GM18861 (cell line): ENCODE data around the gene DPP10.

Experiments
- ATAC-seq: cut with Tn5 transposase; IDR thresholded peaks from one replicate; pipeline ENCODE4 v1.9.1; 2021; ENCODE audit not compliant: unreplicated experiment

Gene DPP10

DNA sequence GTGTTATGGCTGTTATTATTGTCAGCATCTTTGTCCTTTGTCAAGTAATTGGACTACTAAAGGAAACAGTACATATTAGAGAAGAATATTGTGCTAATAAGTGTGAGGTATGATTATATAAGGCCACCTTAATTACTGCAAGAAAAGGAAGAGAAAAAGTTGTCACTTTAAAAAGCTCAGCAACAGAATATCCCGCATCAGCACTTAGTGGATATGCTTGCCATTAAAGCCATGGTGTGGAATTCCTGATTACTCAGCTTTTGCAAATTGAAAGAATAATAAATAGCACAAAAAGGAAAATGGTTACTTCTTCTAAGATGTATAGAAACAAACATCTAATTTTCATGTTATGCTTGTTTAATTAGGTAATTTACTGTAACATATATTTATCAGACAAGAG is 347.5 kb downstream of the DPP10 start:
- no peak for ATAC-seq

DNA sequence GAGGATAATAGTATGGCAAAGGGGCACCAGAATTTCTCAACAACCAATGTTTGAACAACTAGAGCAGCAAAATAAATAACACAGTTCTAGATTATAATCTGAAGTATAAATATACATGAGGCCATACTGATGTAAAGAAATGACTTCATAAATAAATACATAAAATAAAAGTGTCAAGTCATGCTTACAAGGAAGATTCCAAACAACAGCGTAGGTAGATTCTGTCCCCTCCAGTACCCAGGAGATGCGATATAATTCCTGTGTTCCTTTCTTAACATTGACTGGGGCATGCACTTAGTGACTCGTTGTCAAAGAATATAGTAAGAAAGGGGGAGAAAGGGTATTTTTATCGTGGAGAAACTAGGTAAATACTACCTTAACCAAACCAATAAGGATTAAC is 355.1 kb downstream of the DPP10 start:
- ATAC-seq = no peak

DNA sequence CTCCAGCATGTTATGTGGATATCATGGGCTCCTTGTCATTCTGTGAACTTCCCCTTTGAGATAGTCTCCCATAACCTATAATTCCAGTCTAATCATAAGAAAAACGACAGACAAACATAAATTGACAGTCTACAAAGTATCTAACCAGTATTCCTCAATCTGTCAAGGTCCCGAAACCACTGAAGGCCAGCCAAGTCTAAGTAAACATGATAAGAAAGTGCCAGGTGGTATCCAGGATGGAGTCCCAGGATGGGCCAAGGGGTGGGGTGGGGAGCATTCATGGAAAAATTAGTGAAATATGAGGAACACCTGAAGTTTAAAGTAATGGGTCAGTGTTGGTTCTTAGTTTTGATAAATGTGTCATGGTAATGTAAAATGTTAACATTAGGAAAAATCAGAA is 355.5 kb downstream of the DPP10 start:
- no peak for ATAC-seq

DNA sequence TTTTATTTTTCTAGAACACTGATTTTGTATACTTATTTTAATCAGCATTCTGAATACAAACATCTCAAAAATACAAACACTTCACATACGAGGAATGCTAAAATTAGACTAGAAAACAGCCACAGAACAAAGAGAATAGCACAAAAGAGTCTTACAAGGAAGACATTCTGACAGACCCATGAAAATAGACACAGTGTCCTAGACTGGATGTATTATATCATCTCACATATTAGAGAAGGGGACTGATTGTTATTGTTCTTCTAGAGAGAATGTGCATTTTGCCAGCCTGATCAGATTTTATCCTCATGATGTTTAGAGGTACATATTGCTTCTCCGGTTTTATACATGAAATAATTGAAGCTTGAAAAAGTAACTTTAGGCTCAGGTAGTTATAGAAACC is 357.9 kb downstream of the DPP10 start:
- ATAC-seq = no peak

DNA sequence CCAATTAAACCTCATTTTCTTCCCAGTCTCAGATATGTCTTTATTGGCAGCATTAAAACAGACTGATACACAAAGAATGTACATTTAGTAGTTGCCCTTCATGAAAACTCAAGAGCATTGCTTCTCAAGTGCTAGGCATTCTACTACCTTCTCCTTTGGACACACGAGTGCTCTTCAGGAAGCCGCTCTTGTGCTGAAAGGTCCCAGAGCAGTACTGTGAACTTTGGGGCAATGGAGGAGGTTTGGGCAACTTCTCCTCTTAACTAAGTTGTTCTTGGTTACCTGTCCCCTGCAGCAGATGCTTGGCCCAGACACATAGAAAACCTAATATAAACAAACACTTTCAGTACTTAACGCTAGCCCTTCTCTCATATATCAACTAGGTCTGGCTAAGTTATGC is 362.8 kb downstream of the DPP10 start:
- no peak for ATAC-seq

- ATAC-seq = no peak
Measured at GRCh38 chr2:114810092-114810491, 367.7 kb downstream of the DPP10 start.

- no peak for ATAC-seq
Measured at GRCh38 chr2:114812261-114812660, 369.8 kb downstream of the DPP10 start.

- ATAC-seq = no peak
Measured at GRCh38 chr2:114814355-114814754, 371.9 kb downstream of the DPP10 start.

- ATAC-seq = no peak
Measured at GRCh38 chr2:114821055-114821454, 378.6 kb downstream of the DPP10 start.

GRCh38 chr2:114843963-114844362 is 401.5 kb downstream of the DPP10 start:
- no peak for ATAC-seq

DNA sequence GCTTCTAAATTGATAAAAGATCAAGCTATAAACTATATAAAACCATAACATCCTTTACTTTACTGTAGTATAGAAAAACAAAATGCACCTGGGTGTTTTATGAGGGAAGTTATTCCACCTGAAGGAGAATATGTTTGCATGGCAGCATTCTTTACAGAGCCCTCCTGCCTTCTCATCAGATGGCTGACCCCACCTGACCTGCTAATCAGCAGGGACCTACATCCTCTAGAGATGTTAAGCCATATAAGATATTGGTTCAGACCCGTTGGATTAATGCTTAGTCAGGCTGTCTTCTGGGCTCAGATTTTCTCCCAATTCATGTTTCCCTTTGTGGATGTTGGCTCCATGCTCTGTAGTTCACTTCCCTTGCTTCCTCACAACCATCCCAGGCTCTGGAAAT is 414.8 kb downstream of the DPP10 start:
- ATAC-seq = no peak

GRCh38 chr2:114859726-114860510 is 417.5 kb downstream of the DPP10 start:
- ATAC-seq = no peak

GRCh38 chr2:114862243-114862642 is 419.8 kb downstream of the DPP10 start:
- no peak for ATAC-seq

DNA sequence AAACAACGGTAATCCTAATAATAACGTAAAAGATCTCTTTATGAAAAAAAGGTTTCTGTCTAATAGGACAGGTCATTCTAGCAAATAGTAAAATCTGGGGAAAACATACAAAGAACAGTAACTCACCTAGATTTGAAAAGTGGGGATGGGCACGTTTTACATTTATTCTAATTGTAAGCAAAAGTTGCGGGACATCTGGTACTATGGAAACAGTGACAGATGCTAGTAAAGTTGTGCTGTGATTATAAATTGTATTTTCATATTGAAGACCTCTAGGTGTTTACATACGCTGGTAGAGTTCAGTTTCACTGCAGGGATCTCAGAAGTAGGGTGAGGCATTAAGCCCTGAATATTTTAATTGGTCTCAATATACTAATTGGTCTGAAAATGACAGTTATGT is 422.5 kb downstream of the DPP10 start:
- ATAC-seq = no peak

GRCh38 chr2:114880046-114880445 is 437.6 kb downstream of the DPP10 start:
- ATAC-seq = no peak

- ATAC-seq = no peak
Measured at GRCh38 chr2:114919985-114920384, 477.5 kb downstream of the DPP10 start.

DNA sequence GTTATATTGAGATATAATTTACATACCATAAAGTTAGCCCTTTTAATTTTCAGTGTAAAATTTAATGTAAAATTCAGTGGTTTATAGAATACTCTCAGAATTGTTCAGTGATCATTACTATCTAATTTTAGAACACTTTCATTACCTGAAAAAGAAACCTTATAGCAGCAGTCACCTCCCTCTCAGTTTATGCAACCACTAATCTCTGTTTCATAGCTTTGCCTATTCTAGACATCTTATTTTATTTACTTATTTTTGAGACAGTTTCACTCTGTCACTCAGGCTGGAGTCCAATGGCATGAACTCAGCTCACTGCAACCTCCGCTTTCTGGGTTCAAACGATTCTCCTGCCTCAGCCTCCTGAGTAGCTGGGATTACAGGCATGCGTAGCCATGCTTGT is 479.6 kb downstream of the DPP10 start:
- no peak for ATAC-seq

- ATAC-seq = no peak
Measured at GRCh38 chr2:114925296-114926255, 483.1 kb downstream of the DPP10 start.

- no peak for ATAC-seq
Measured at GRCh38 chr2:114926303-114926702, 483.9 kb downstream of the DPP10 start.

DNA sequence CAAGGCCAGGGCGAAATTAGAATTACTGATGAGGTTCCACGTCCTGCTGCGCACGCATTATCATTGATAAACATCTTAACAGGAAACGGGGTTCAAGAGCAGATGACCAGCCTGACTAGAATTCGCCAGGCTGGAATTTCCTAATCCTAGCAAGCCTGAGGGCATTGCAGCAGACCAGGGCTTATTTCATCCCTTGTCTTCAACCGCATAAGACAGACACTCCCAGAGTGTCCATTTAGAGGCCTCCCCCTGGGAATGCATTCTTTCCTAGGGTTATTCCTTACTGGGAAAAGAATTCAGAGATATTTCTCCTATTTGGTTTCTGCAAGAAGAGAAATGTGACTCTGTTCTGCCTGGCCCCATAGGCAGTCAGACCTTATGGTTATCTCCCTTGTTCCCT is 486.8 kb downstream of the DPP10 start:
- ATAC-seq = no peak

DNA sequence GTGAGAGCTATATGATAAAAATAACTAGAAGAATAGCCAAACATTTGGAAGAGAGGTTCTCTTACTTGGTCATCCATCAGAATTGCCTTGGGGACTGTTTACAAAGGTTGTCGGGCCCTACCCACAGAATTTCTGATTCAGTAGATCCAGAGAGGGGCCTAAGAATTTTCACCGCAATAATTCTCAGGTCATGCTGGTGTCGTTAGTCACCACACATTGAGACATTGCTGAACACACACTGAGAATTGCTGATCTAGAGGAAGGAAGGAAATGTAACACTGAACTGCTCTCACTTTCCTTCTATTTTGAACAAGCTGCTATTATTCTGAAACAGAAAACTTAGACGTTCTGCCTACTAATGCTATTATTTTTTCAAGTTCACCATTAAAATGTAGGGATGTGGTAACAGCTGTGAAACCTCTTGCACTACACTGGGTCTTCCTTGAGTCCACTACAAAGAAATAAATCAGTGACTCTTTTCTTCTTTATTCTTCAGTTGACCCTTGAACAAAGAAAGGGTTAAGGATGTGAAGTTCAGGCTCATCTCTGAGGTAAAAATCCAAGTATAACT is 491.3 kb downstream of the DPP10 start:
- no peak for ATAC-seq

- ATAC-seq = no peak
Measured at GRCh38 chr2:114935031-114935430, 492.6 kb downstream of the DPP10 start.
